ENCODE results near the gene CLNK. TPM values are rescaled to one million over a fixed set of nuclear protein-coding genes. Genes with fewer than 3 reads are reported as not detected.

The CLNK gene
- total RNA-seq, 1 experiment from 2014 or later, result not detected

DNA sequence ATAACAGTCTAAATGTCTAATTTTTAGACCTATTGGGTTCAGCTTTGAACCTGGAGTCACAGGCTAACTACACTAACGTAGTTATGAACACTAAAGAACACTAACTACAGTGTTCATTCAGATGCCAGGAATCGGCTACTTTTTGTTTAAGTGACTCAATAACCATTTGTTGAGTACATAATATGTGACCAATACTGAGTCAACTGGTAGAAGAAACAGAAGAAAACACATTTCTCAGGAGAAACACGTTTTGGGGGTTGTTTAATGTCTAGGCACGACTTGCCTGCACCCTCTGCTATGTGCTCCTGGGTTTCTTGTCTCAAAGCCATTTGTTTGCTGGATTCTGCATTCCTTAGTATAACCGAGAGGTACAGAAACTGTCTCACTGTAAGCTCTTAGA is 18.6 kb upstream of the CLNK start:
- no peak overlapping the region for H3K9ac ChIP-seq (ENCODE audit: low read length)
- no peak overlapping the region for H3K27ac ChIP-seq (ENCODE audit: low read depth, low read length)
- RAD21 ChIA-PET (ENCODE audit: low non-redundant PET in 1 of 2, low total read pairs in 2 of 2, uncharacterized antibody in 2 of 2, unreplicated experiment in 2 of 2), result no interaction called here
- no peak overlapping the region for H3K4me2 ChIP-seq (ENCODE audit: low read length)
- H3K27me3 ChIP-seq (ENCODE audit: insufficient read depth, low read length), result no peaks in the 10 kb centered on the region
- no peak overlapping the region for H3K4me3 ChIP-seq (replicated peaks in 1 of 2; ENCODE audit: low read depth in 1 of 2, low read length in 2 of 2)
- TF ChIP-seq POLR2AphosphoS5 (IDR thresholded peaks at IDR 0.05; ENCODE audit: low read depth, low read length), result no peak
- no peak for TF ChIP-seq EZH2 (IDR thresholded peaks at IDR 0.05)
- TF ChIP-seq POLR2A (IDR thresholded peaks at IDR 0.05; ENCODE audit: borderline replicate concordance, extremely low read depth, insufficient read depth, insufficient read length), result no peak
- TF ChIP-seq, protein P1, sequence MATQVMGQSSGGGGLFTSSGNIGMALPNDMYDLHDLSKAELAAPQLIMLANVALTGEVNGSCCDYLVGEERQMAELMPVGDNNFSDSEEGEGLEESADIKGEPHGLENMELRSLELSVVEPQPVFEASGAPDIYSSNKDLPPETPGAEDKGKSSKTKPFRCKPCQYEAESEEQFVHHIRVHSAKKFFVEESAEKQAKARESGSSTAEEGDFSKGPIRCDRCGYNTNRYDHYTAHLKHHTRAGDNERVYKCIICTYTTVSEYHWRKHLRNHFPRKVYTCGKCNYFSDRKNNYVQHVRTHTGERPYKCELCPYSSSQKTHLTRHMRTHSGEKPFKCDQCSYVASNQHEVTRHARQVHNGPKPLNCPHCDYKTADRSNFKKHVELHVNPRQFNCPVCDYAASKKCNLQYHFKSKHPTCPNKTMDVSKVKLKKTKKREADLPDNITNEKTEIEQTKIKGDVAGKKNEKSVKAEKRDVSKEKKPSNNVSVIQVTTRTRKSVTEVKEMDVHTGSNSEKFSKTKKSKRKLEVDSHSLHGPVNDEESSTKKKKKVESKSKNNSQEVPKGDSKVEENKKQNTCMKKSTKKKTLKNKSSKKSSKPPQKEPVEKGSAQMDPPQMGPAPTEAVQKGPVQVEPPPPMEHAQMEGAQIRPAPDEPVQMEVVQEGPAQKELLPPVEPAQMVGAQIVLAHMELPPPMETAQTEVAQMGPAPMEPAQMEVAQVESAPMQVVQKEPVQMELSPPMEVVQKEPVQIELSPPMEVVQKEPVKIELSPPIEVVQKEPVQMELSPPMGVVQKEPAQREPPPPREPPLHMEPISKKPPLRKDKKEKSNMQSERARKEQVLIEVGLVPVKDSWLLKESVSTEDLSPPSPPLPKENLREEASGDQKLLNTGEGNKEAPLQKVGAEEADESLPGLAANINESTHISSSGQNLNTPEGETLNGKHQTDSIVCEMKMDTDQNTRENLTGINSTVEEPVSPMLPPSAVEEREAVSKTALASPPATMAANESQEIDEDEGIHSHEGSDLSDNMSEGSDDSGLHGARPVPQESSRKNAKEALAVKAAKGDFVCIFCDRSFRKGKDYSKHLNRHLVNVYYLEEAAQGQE (IDR thresholded peaks at IDR 0.05; ENCODE audit: low read depth), result no peak
- H4K20me1 ChIP-seq (ENCODE audit: insufficient read depth), result no peaks in the 10 kb centered on the region
- intact Hi-C loops (cut with micrococcal nuclease), result no loop called here
- peak overlapping the region; percentile 33 for H2AFZ ChIP-seq (ENCODE audit: low read depth, low read length, poor library complexity, severe bottlenecking)
- POLR2A ChIA-PET, result no interaction called here
- CTCF ChIA-PET, result no interaction called here
- BruUV-seq (replicated peaks), result no TSS peak
- no peaks in the 10 kb centered on the region for H3K79me2 ChIP-seq (ENCODE audit: insufficient read depth, low read length)
- H3K36me3 ChIP-seq (ENCODE audit: control insufficient read depth in 1 of 2, insufficient read depth in 2 of 2, low read length in 2 of 2), result no peaks in the 10 kb centered on the region
- ATAC-seq, result no peak
- H3K4me1 ChIP-seq (ENCODE audit: control insufficient read depth in 1 of 2, insufficient read depth in 2 of 2, low read length in 2 of 2), result peaks cover 3 to 6% of the 10 kb centered on the region in 2 experiments; a peak in 1 of 4 replicates
- no peaks in the 10 kb centered on the region for H3K9me2 ChIP-seq (ENCODE audit: insufficient read depth)
- H3K9me3 ChIP-seq (ENCODE audit: control insufficient read depth in 1 of 2, insufficient read depth in 1 of 2, low read depth in 1 of 2, low read length in 2 of 2), result no peaks in the 10 kb centered on the region
- DNase-seq (ENCODE audit: low read depth, low spot score), result no peak

- H3K4me1 ChIP-seq (ENCODE audit: control insufficient read depth in 1 of 2, insufficient read depth in 2 of 2, low read length in 2 of 2), result peaks cover 3 to 6% of the 10 kb centered on the region in 2 experiments; a peak in 1 of 4 replicates
- H3K79me2 ChIP-seq (ENCODE audit: insufficient read depth, low read length), result no peaks in the 10 kb centered on the region
- BruUV-seq (replicated peaks), result no TSS peak
- ChIA-PET RAD21 (ENCODE audit: low non-redundant PET in 1 of 2, low total read pairs in 2 of 2, uncharacterized antibody in 2 of 2, unreplicated experiment in 2 of 2) (no interaction called here), CTCF (no interaction called here), POLR2A (no interaction called here)
- no peaks in the 10 kb centered on the region for H3K9me2 ChIP-seq (ENCODE audit: insufficient read depth)
- DNase-seq (ENCODE audit: low read depth, low spot score), result no peak
- intact Hi-C loops (cut with micrococcal nuclease), result no loop called here
- no peaks in the 10 kb centered on the region for H3K36me3 ChIP-seq (ENCODE audit: control insufficient read depth in 1 of 2, insufficient read depth in 2 of 2, low read length in 2 of 2)
- H3K27me3 ChIP-seq (ENCODE audit: insufficient read depth, low read length), result no peaks in the 10 kb centered on the region
- H3K9ac ChIP-seq (ENCODE audit: low read length), result no peak overlapping the region
- no peaks in the 10 kb centered on the region for H3K9me3 ChIP-seq (ENCODE audit: control insufficient read depth in 1 of 2, insufficient read depth in 1 of 2, low read depth in 1 of 2, low read length in 2 of 2)
- H3K4me3 ChIP-seq (replicated peaks in 1 of 2; ENCODE audit: low read depth in 1 of 2, low read length in 2 of 2), result no peak overlapping the region
- ATAC-seq, result no peak
- no peak overlapping the region for H3K27ac ChIP-seq (ENCODE audit: low read depth, low read length)
- no peak overlapping the region for H3K4me2 ChIP-seq (ENCODE audit: low read length)
- H4K20me1 ChIP-seq (ENCODE audit: insufficient read depth), result no peaks in the 10 kb centered on the region
- H2AFZ ChIP-seq (ENCODE audit: low read depth, low read length, poor library complexity, severe bottlenecking), result no peak overlapping the region
- TF ChIP-seq ZFX (IDR thresholded peaks at IDR 0.05) (no peak), CEBPB (IDR thresholded peaks at IDR 0.05; ENCODE audit: low read depth) (no peak), EZH2phosphoT487 (IDR thresholded peaks at IDR 0.05; ENCODE audit: borderline replicate concordance) (no peak), EZH2 (IDR thresholded peaks at IDR 0.05) (no peak), TCF7L2 (IDR thresholded peaks at IDR 0.05; ENCODE audit: borderline replicate concordance, extremely low read depth, insufficient read depth, insufficient read length) (no peak)
- TF ChIP-seq, protein P1 (IDR thresholded peaks at IDR 0.05; ENCODE audit: low read depth), result no peak
- TF ChIP-seq, protein P2, sequence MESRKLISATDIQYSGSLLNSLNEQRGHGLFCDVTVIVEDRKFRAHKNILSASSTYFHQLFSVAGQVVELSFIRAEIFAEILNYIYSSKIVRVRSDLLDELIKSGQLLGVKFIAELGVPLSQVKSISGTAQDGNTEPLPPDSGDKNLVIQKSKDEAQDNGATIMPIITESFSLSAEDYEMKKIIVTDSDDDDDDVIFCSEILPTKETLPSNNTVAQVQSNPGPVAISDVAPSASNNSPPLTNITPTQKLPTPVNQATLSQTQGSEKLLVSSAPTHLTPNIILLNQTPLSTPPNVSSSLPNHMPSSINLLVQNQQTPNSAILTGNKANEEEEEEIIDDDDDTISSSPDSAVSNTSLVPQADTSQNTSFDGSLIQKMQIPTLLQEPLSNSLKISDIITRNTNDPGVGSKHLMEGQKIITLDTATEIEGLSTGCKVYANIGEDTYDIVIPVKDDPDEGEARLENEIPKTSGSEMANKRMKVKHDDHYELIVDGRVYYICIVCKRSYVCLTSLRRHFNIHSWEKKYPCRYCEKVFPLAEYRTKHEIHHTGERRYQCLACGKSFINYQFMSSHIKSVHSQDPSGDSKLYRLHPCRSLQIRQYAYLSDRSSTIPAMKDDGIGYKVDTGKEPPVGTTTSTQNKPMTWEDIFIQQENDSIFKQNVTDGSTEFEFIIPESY (IDR thresholded peaks at IDR 0.05; ENCODE audit: extremely low read depth, insufficient replicate concordance, low read length), result no peak
These were observed 17.3 kb upstream of the CLNK start for GRCh38 chr4:10701702-10702460.

Data from HCT116 (cell line).